ENCODE results near the gene RHCG.

Gene RHCG

GRCh38 chr15:89521605-89522004 is 25.2 kb upstream of the RHCG start:
- no peak overlapping the region for H2AFZ ChIP-seq (ENCODE audit: low read length)
- H3K4me2 ChIP-seq (ENCODE audit: low read depth, low read length), result no peak overlapping the region
- no peak overlapping the region for H3K4me3 ChIP-seq (ENCODE audit: low read length)
- no peaks in the 10 kb centered on the region for H3K36me3 ChIP-seq (replicated peaks; ENCODE audit: insufficient read depth, low read length)
- H3K79me2 ChIP-seq (ENCODE audit: low read length), result no peaks in the 10 kb centered on the region
- no peaks in the 10 kb centered on the region for H3K9me3 ChIP-seq (replicated peaks; ENCODE audit: insufficient read depth, low read length)
- no peak for DNase-seq
- no peaks in the 10 kb centered on the region for H4K20me1 ChIP-seq (ENCODE audit: insufficient read depth, low read length)
- no peak for TF ChIP-seq EZH2 (optimal IDR thresholded peaks at IDR 0.05; ENCODE audit: low read depth, low read length)
- no peak for TF ChIP-seq EZH2phosphoT487 (IDR thresholded peaks at IDR 0.05; ENCODE audit: low read length)
- TF ChIP-seq, protein P1, sequence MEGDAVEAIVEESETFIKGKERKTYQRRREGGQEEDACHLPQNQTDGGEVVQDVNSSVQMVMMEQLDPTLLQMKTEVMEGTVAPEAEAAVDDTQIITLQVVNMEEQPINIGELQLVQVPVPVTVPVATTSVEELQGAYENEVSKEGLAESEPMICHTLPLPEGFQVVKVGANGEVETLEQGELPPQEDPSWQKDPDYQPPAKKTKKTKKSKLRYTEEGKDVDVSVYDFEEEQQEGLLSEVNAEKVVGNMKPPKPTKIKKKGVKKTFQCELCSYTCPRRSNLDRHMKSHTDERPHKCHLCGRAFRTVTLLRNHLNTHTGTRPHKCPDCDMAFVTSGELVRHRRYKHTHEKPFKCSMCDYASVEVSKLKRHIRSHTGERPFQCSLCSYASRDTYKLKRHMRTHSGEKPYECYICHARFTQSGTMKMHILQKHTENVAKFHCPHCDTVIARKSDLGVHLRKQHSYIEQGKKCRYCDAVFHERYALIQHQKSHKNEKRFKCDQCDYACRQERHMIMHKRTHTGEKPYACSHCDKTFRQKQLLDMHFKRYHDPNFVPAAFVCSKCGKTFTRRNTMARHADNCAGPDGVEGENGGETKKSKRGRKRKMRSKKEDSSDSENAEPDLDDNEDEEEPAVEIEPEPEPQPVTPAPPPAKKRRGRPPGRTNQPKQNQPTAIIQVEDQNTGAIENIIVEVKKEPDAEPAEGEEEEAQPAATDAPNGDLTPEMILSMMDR (IDR thresholded peaks at IDR 0.05; ENCODE audit: low read length), result no peak
- H3K27ac ChIP-seq (ENCODE audit: low read length), result no peak overlapping the region
- no peak overlapping the region for H3K9ac ChIP-seq (ENCODE audit: low read length)
- H3F3A ChIP-seq (ENCODE audit: insufficient read depth, low read length), result no peaks in the 10 kb centered on the region
- no peaks in the 10 kb centered on the region for H3K4me1 ChIP-seq (ENCODE audit: low read length)
- H3K27me3 ChIP-seq (replicated peaks; ENCODE audit: insufficient read depth, low read length), result no peaks in the 10 kb centered on the region
- H3K9me2 ChIP-seq (replicated peaks; ENCODE audit: insufficient read depth, low read length), result no peaks in the 10 kb centered on the region

- no peaks in the 10 kb centered on the region for H3K79me2 ChIP-seq (ENCODE audit: low read length)
- no peaks in the 10 kb centered on the region for H4K20me1 ChIP-seq (ENCODE audit: insufficient read depth, low read length)
- TF ChIP-seq, protein P1 (IDR thresholded peaks at IDR 0.05; ENCODE audit: low read length), result no peak
- TF ChIP-seq EZH2 (optimal IDR thresholded peaks at IDR 0.05; ENCODE audit: low read depth, low read length), result no peak
- TF ChIP-seq EZH2phosphoT487 (IDR thresholded peaks at IDR 0.05; ENCODE audit: low read length), result no peak
- H3K27me3 ChIP-seq (replicated peaks; ENCODE audit: insufficient read depth, low read length), result no peaks in the 10 kb centered on the region
- no peaks in the 10 kb centered on the region for H3K4me1 ChIP-seq (ENCODE audit: low read length)
- H2AFZ ChIP-seq (ENCODE audit: low read length), result no peak overlapping the region
- no peak overlapping the region for H3K4me3 ChIP-seq (ENCODE audit: low read length)
- H3K9ac ChIP-seq (ENCODE audit: low read length), result no peak overlapping the region
- H3K27ac ChIP-seq (ENCODE audit: low read length), result no peak overlapping the region
- no peaks in the 10 kb centered on the region for H3F3A ChIP-seq (ENCODE audit: insufficient read depth, low read length)
- H3K36me3 ChIP-seq (replicated peaks; ENCODE audit: insufficient read depth, low read length), result no peaks in the 10 kb centered on the region
- no peak for DNase-seq
- H3K4me2 ChIP-seq (ENCODE audit: low read depth, low read length), result no peak overlapping the region
- H3K9me2 ChIP-seq (replicated peaks; ENCODE audit: insufficient read depth, low read length), result no peaks in the 10 kb centered on the region
- H3K9me3 ChIP-seq (replicated peaks; ENCODE audit: insufficient read depth, low read length), result no peaks in the 10 kb centered on the region
Measured at GRCh38 chr15:89515477-89515876, 19.1 kb upstream of the RHCG start.

DNA sequence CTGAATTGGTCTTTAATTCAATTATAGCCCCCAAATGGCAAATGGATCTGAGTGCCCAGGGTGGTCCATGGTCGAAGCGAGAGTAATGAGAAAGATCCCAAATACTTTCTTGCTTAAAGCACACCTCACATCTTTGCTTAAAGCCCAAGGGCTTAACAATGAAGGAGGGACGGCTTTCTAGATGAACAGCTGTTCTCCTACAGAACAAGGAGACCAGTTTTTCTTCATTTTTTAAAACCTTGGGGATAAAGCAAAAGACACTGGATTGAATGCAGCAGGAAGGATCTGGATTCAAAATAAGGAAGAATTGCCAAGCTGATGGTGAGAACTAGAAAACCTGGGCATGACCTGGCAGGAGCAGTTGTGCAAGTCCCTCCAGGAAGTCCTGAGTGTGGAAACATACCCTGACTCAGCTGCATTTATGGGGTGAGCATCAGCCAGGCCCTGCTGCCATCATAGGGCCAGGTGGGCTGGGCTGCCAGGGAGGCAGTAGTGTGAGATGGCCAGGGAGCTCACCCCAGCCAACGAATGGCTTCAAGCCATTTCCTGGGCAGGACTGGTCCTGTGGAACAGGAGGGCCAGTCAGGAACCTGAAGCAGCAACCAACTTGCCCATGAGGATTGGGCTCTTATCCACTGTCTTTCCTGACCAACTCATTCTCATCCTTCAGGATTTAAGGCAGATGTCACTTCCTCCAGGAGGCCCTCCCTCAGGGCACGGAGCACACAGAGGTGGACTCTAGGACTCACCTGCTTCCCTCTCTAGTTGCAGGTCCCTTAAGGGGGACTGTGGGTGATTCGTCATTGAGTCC is 18.4 kb upstream of the RHCG start:
- Histone ChIP-seq H3K36me3 (replicated peaks; ENCODE audit: insufficient read depth, low read length) (no peaks in the 10 kb centered on the region), H3K9me3 (replicated peaks; ENCODE audit: insufficient read depth, low read length) (no peaks in the 10 kb centered on the region), H3K79me2 (ENCODE audit: low read length) (no peaks in the 10 kb centered on the region), H3K4me1 (ENCODE audit: low read length) (no peaks in the 10 kb centered on the region), H2AFZ (ENCODE audit: low read length) (no peak overlapping the region), H3K4me2 (ENCODE audit: low read depth, low read length) (no peak overlapping the region), H3K9ac (ENCODE audit: low read length) (no peak overlapping the region), H3K27ac (ENCODE audit: low read length) (no peak overlapping the region), H4K20me1 (ENCODE audit: insufficient read depth, low read length) (no peaks in the 10 kb centered on the region), H3K9me2 (replicated peaks; ENCODE audit: insufficient read depth, low read length) (no peaks in the 10 kb centered on the region), H3K4me3 (ENCODE audit: low read length) (no peak overlapping the region), H3F3A (ENCODE audit: insufficient read depth, low read length) (no peaks in the 10 kb centered on the region), H3K27me3 (replicated peaks; ENCODE audit: insufficient read depth, low read length) (no peaks in the 10 kb centered on the region)
- TF ChIP-seq, protein P1 (IDR thresholded peaks at IDR 0.05; ENCODE audit: low read length), result no peak
- TF ChIP-seq EZH2 (optimal IDR thresholded peaks at IDR 0.05; ENCODE audit: low read depth, low read length) (no peak), EZH2phosphoT487 (IDR thresholded peaks at IDR 0.05; ENCODE audit: low read length) (no peak)
- DNase-seq, result no peak
